Measurements from ENCODE around the gene COBLL1. TPM values are rescaled to one million over a fixed set of nuclear protein-coding genes. Genes with fewer than 3 reads are reported as not detected.

The COBLL1 gene
- total RNA-seq, 1 donor from 2014 or later: 110 TPM

- no peaks in the 10 kb centered on the region for H3K36me3 Mint-ChIP-seq
- no peaks in the 10 kb centered on the region for H3K9me3 Mint-ChIP-seq
- no peak for DNase-seq (ENCODE audit: low spot score in 2 of 2, unreplicated experiment in 2 of 2)
- no peaks in the 10 kb centered on the region for H3K27me3 Mint-ChIP-seq (ENCODE audit: low read depth)
- no peak overlapping the region for H3K4me3 Mint-ChIP-seq
- H3K4me1 Mint-ChIP-seq: peaks cover 57% of the 10 kb centered on the region
- H3K27ac Mint-ChIP-seq: peak overlapping the region; percentile 41
- no peak for TF ChIP-seq CTCF (IDR thresholded peaks at IDR 0.05; ENCODE audit: unreplicated experiment)
Observed at GRCh38 chr2:164850235-164850634, 8.6 kb upstream of the COBLL1 start.

- H3K9me3 Mint-ChIP-seq: no peaks in the 10 kb centered on the region
- no peaks in the 10 kb centered on the region for H3K27me3 Mint-ChIP-seq (ENCODE audit: low read depth)
- H3K36me3 Mint-ChIP-seq: no peaks in the 10 kb centered on the region
- H3K27ac Mint-ChIP-seq: no peak overlapping the region
- no peak for DNase-seq (ENCODE audit: low spot score in 2 of 2, unreplicated experiment in 2 of 2)
- TF ChIP-seq CTCF (IDR thresholded peaks at IDR 0.05; ENCODE audit: unreplicated experiment): no peak
- peaks cover 56% of the 10 kb centered on the region for H3K4me1 Mint-ChIP-seq
- no peak overlapping the region for H3K4me3 Mint-ChIP-seq
Observed at GRCh38 chr2:164849506-164849905, 7.9 kb upstream of the COBLL1 start.

GRCh38 chr2:164847981-164848741 lies 6.5 kb upstream of the COBLL1 start:
- H3K9me3 Mint-ChIP-seq: no peaks in the 10 kb centered on the region

GRCh38 chr2:164847291-164847690 lies 5.7 kb upstream of the COBLL1 start:
- no peak for DNase-seq (ENCODE audit: low spot score in 2 of 2, unreplicated experiment in 2 of 2)
- no peaks in the 10 kb centered on the region for H3K36me3 Mint-ChIP-seq
- H3K27me3 Mint-ChIP-seq (ENCODE audit: low read depth): no peaks in the 10 kb centered on the region
- TF ChIP-seq CTCF (IDR thresholded peaks at IDR 0.05; ENCODE audit: unreplicated experiment): no peak
- peak overlapping the region; percentile 84 for H3K27ac Mint-ChIP-seq
- no peak overlapping the region for H3K4me3 Mint-ChIP-seq
- H3K9me3 Mint-ChIP-seq: no peaks in the 10 kb centered on the region
- H3K4me1 Mint-ChIP-seq: peaks cover 59% of the 10 kb centered on the region

More at GRCh38 chr2:164847981-164848741, 6.5 kb upstream of the COBLL1 start:
- Mint-ChIP-seq H3K4me1 (peaks cover 58% of the 10 kb centered on the region), H3K4me3 (no peak overlapping the region), H3K27me3 (ENCODE audit: low read depth) (no peaks in the 10 kb centered on the region), H3K27ac (peak overlapping the region; percentile 84), H3K36me3 (no peaks in the 10 kb centered on the region)
- no peak for TF ChIP-seq CTCF (IDR thresholded peaks at IDR 0.05; ENCODE audit: unreplicated experiment)
- no peak for DNase-seq (ENCODE audit: low spot score in 2 of 2, unreplicated experiment in 2 of 2)

DNA sequence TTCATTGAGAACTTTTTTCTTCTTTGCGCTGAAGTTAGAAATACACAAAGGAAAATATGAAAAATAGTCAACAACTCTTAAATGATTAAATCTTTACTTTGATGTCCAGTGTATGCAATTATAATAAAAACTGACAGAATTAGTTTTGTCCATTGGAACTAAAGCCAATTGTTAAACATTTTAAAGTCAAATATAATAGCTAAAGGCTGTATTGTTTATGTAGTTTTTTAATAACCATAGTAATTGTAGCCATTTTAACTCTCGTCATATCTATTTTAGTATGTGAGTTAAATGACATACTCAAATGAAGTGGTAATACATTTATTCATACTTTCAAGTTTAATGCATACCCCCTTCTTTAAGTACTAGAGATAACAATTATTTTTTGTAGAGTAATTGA lies 4.7 kb upstream of the COBLL1 start:
- H3K4me3 Mint-ChIP-seq: no peak overlapping the region
- H3K27ac Mint-ChIP-seq: no peak overlapping the region
- H3K27me3 Mint-ChIP-seq (ENCODE audit: low read depth): no peaks in the 10 kb centered on the region
- DNase-seq (ENCODE audit: low spot score in 2 of 2, unreplicated experiment in 2 of 2): no peak
- H3K4me1 Mint-ChIP-seq: peaks cover 62% of the 10 kb centered on the region
- H3K36me3 Mint-ChIP-seq: no peaks in the 10 kb centered on the region
- no peak for TF ChIP-seq CTCF (IDR thresholded peaks at IDR 0.05; ENCODE audit: unreplicated experiment)
- H3K9me3 Mint-ChIP-seq: no peaks in the 10 kb centered on the region
